ENCODE data around the gene TBC1D19. TPM values are rescaled to one million over a fixed set of nuclear protein-coding genes. Genes with fewer than 3 reads are reported as not detected.

The TBC1D19 gene
- total and polyA plus RNA-seq, 2 of the 4 experiments (the other 2 are of a cell fraction), result 9.9 to 17.6 TPM

DNA sequence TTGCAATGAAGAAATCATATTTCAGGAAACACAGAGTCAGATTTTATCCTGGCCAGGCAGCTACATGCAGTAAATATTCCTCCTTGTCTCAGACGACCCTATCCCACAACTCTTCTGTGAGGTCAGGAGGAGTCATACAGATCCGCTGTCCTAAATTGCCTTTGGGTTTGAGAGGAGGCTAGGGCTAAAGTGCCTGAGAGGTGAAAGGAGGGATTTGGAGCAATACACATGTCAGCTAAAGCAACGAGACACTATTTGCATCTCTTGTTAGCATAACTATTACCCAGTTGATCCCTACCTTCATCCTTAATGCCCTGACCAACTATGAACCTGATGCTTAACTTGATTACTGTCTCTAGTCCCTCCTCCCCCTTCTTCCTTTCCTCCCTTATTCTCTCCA, 98.6 kb downstream of the TBC1D19 start:
- H4K91ac ChIP-seq (ENCODE audit: insufficient read depth, low read depth, low read length), result no peak overlapping the region
- H2BK20ac ChIP-seq (ENCODE audit: low read depth, low read length), result no peak overlapping the region
- H3K14ac ChIP-seq (replicated peaks; ENCODE audit: low read depth, low read length), result no peak overlapping the region
- no peak overlapping the region for H2BK120ac ChIP-seq (ENCODE audit: low read depth, low read length)
- no peak overlapping the region for H3K9ac ChIP-seq (ENCODE audit: low read depth, low read length)
- H2BK15ac ChIP-seq (ENCODE audit: low read depth, low read length), result no peak overlapping the region
- H3K4me1 ChIP-seq (ENCODE audit: control insufficient read depth, insufficient read depth, low read length), result peaks cover 3% of the 10 kb centered on the region; the same call in 1 of the 2 replicates
- ChIA-PET CTCF (no interaction called here), POLR2A (ENCODE audit: unreplicated experiment) (no interaction called here)
- H3K4me2 ChIP-seq (ENCODE audit: low read depth, low read length), result no peak overlapping the region
- no peak overlapping the region for H3K4ac ChIP-seq (ENCODE audit: low read depth, low read length)
- H3K36me3 ChIP-seq (ENCODE audit: control insufficient read depth, insufficient read depth, low read length), result peaks cover 9% of the 10 kb centered on the region; the same call in 1 of the 2 replicates
- H3K23ac ChIP-seq (ENCODE audit: low read depth, low read length), result no peak overlapping the region
- H2AK9ac ChIP-seq (replicated peaks; ENCODE audit: low read depth, low read length, poor library complexity), result no peak overlapping the region
- H3K9me3 ChIP-seq (ENCODE audit: control insufficient read depth, insufficient read depth, low read length), result peaks cover 9% of the 10 kb centered on the region
- H3K79me1 ChIP-seq (ENCODE audit: low read depth in 1 of 2, low read length in 2 of 2), result 0 out of 4 replicates have a peak, but pooled peaks cover 0 to 3% of the 10 kb centered on the region in 2 experiments
- no peak overlapping the region for H2BK5ac ChIP-seq (ENCODE audit: low read depth, low read length, poor library complexity, severe bottlenecking)
- no CpG with 5 or more reads among the region's 3 CpGs for WGBS, 2 experiments (ENCODE audit: extremely low coverage in 2 of 2, insufficient read length in 1 of 2)
- ATAC-seq (ENCODE audit: low read depth) (no peak), DNase-seq (no peak)
- H3K9me1 ChIP-seq (ENCODE audit: insufficient read depth, low read length), result peaks cover 6% of the 10 kb centered on the region; the same call in 1 of the 2 replicates
- H3K27me3 ChIP-seq (ENCODE audit: control insufficient read depth, insufficient read depth, low read length), result no peaks in the 10 kb centered on the region
- H2AFZ ChIP-seq (replicated peaks; ENCODE audit: low read length, poor library complexity), result no peak overlapping the region
- in situ Hi-C loops (cut with MboI; ENCODE audit: low sequenced_read_pairs), result no loop called here
- no peak overlapping the region for H4K5ac ChIP-seq (ENCODE audit: low read depth, low read length)
- intact Hi-C loops (cut with micrococcal nuclease), result no loop called here
- H3K18ac ChIP-seq (ENCODE audit: low read depth, low read length), result no peak overlapping the region
- H4K8ac ChIP-seq (ENCODE audit: low read depth in 2 of 2, low read length in 2 of 2), result no peak overlapping the region
- dilution Hi-C loops (cut with HindIII; ENCODE audit: low sequenced_read_pairs, unreplicated experiment), result no loop called here
- no peaks in the 10 kb centered on the region for H4K20me1 ChIP-seq (ENCODE audit: insufficient read depth, low read length)
- no peak overlapping the region for H3K56ac ChIP-seq (ENCODE audit: extremely low read depth, insufficient read depth, low read length)
- no peak for TF ChIP-seq POLR2A (IDR thresholded peaks at IDR 0.05; ENCODE audit: low read depth, low read length)
- TF ChIP-seq MAFK (IDR thresholded peaks at IDR 0.05; ENCODE audit: low read depth, low read length), result no peak
- TF ChIP-seq RFX5 (IDR thresholded peaks at IDR 0.05; ENCODE audit: low read depth, low read length), result no peak
- TF ChIP-seq CEBPB (IDR thresholded peaks at IDR 0.05; ENCODE audit: low read depth, low read length), result no peak
- no peak for TF ChIP-seq NFE2L2 (IDR thresholded peaks at IDR 0.05; ENCODE audit: low read depth, low read length)
- no peak for TF ChIP-seq BHLHE40 (IDR thresholded peaks at IDR 0.05; ENCODE audit: low read depth, low read length)
- no peak for TF ChIP-seq CHD1 (IDR thresholded peaks at IDR 0.05; ENCODE audit: low read depth, low read length)
- H3K4me3 ChIP-seq (ENCODE audit: insufficient read depth, low read depth, low read length), result no peak overlapping the region
- no peak overlapping the region for H3K27ac ChIP-seq (ENCODE audit: insufficient read depth, low read length)
- BruUV-seq (replicated peaks), result no TSS peak
- no peak overlapping the region for H2AK5ac ChIP-seq (ENCODE audit: low read depth, low read length)

All from IMR-90 (cell line).